Activated CD4-positive, CD25-positive, alpha-beta regulatory T cell treated with anti-CD3 and anti-CD28 coated beads, Interleukin-2, amount 50 U/mL, for 16 hours (primary cell): ENCODE data around the gene MRPL37.

Experiments used
- DNase-seq: peaks from one replicate; pipeline ENCODE4 v3.0.0-alpha.2; 2020; ENCODE audit warnings: low read depth, low spot score

MRPL37 gene

DNA sequence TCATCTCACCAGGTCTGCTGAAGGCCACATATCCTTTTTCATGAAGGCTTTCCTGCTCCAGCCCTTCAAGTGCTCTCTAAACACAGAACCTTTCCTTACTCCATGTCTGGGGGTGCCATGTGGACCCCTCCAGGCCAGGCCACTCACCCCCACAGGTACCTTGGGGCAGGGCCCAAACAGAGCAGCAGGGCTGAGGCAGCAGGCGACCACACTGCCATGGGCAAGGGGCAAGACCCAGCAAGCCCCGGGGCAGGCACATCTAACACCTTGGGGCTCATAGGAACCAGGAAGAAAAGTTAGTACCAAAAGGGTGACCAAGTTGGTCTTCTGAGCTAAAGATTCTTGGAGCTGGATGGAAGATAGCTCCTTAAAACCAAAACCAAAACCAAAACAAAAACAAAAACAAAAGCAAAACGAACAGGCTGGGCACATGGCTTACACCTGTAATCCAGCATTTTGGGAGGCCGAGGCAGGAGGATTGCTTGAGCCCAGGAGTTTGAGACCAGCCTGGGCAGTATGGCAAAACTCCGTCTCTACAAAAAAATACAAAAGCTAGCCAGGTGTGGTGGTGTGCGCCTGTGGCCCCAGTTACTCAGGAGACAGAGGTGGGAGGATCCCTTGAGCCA, 63.7 kb downstream of the MRPL37 start:
- no peak for DNase-seq

GRCh38 chr1:54265126-54265525, 65.2 kb downstream of the MRPL37 start:
- no peak for DNase-seq

DNA sequence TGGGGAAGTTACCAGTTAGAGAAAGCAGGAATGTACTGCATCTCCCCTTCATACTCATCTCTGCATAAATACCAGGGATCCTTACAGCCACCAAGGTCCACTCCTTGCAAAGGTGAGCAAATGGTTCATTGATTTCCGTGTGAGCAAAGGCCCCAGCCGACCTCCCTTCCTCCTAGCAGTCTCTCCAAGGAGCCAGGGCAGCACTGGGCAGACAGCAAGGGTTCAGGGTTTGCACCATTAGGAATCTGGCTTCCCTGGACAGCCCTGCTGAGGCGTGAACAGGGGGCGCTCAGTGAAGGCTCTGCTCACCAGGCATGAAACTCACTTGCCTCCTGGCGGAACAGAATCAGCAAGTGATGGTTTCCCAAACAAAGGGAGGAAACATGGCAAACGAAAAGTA, 65.7 kb downstream of the MRPL37 start:
- DNase-seq, result no peak

- DNase-seq, result no peak
Observed at GRCh38 chr1:54266195-54266594, 66.2 kb downstream of the MRPL37 start.

DNA sequence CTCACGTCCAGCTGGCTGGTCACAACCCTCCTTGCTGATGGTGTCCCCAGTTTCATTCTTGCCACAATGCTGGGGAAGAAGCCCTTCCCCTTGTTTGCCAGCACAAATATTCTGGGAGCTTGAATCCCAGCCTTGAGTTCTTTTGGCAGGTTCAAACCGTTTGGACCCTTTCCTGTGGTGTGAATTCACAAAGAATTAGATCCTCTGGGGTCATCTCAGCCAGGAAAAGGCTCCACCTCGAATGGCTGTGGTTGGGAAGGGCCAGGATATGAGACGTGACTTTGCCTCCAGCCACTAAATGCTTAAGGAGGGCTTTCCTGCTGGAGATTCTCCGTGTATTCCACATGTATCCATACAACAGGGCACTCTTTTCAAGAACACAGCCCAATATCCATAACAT, 66.9 kb downstream of the MRPL37 start:
- DNase-seq, result no peak
